Right ventricle myocardium superior (tissue), 1 donor: ENCODE data around the gene TNFAIP8L2. TPM values are rescaled to one million over a fixed set of nuclear protein-coding genes. Genes with fewer than 3 reads are reported as not detected.
A peak's percentile ranks its signal among the peaks of the same experiment; 100 is the strongest.

Experiments used
- ATAC-seq: fragments of 200-7000 bp; cut with Tn5 transposase; one replicate; pipeline ENCODE4 v1.9.1; 2020; ENCODE audit warnings: mild to moderate bottlenecking; ENCODE audit not compliant: poor library complexity
- DNase-seq: peaks from one replicate; pipeline ENCODE4 v3.0.0-alpha.2; 2020
- intact Hi-C: fragments of 100-400 bp; cut with DNase I; formaldehyde crosslinking; loops from one replicate; pipeline ENCODE4 v1.11.2; 2022
- total RNA-seq: library from RNA; stranded (reverse); fragmentation: NEBNext Ultra II Directional; extraction: Animal tissue kit (Norgen Biotek cat#: 25700); gene quantifications from one replicate; pipeline ENCODE4 v1.2.1, GENCODE V29; 2021
- donor health status: DM: no; HTN: yes; CAD: no; lungs with severe emphysema.

TNFAIP8L2 gene
- total RNA-seq, 1 donor from 2014 or later: 1.5 TPM

- intact Hi-C loops: no loop called here
- ATAC-seq: no peak
- no peak for DNase-seq
Observed at GRCh38 chr1:151144474-151145303, 11.8 kb upstream of the TNFAIP8L2 start.

- peak; percentile 58 for DNase-seq
- intact Hi-C loops: no loop called here
- ATAC-seq: peak; percentile 18
Observed at GRCh38 chr1:151145304-151146071, 11.0 kb upstream of the TNFAIP8L2 start.

- peak; percentile 4 for ATAC-seq
- intact Hi-C loops: no loop called here
- no peak for DNase-seq
Observed at GRCh38 chr1:151146072-151146411, 10.4 kb upstream of the TNFAIP8L2 start.

- intact Hi-C loops: no loop called here
- ATAC-seq (peak; percentile 97), DNase-seq (peak; percentile 98)
Observed at GRCh38 chr1:151146412-151147131, 9.9 kb upstream of the TNFAIP8L2 start, which contains the start of gene SEMA6C. SEMA6C (minus strand) TSS chr1:151146631; CDS start chr1:151142621, 4,010 bp downstream.

GRCh38 chr1:151147132-151147503, 9.3 kb upstream of the TNFAIP8L2 start:
- intact Hi-C loops: no loop called here
- ATAC-seq: no peak
- DNase-seq: no peak

- no peak for ATAC-seq
- intact Hi-C loops: no loop called here
Observed at GRCh38 chr1:151147665-151148064, 8.8 kb upstream of the TNFAIP8L2 start.

GRCh38 chr1:151157067-151157531, 650 bp downstream of the TNFAIP8L2 start:
- intact Hi-C loops: loop anchor here (2.0 kb wide), 1 partner anchor 56 kb away; no protein-coding TSS in a partner anchor
- peak; percentile 50 for ATAC-seq
- no peak for DNase-seq

More at GRCh38 chr1:151147665-151148064, 8.8 kb upstream of the TNFAIP8L2 start:
- DNase-seq: no peak

GRCh38 chr1:151158326-151158725, 1.9 kb downstream of the TNFAIP8L2 start:
- DNase-seq (no peak), ATAC-seq (no peak)

GRCh38 chr1:151158751-151159251, 2.4 kb downstream of the TNFAIP8L2 start:
- ATAC-seq (no peak), DNase-seq (no peak)
- intact Hi-C loops: no loop called here

More at GRCh38 chr1:151158326-151158725, 1.9 kb downstream of the TNFAIP8L2 start:
- intact Hi-C loops: no loop called here

GRCh38 chr1:151159373-151159772, 2.9 kb downstream of the TNFAIP8L2 start:
- DNase-seq: no peak
- intact Hi-C loops: no loop called here
- peak; percentile 5 for ATAC-seq

GRCh38 chr1:151164732-151165280, 8.4 kb downstream of the TNFAIP8L2 start:
- DNase-seq: no peak
- intact Hi-C loops: no loop called here
- peak; percentile 19 for ATAC-seq

GRCh38 chr1:151165281-151165737, 8.9 kb downstream of the TNFAIP8L2 start:
- peak; percentile 72 for ATAC-seq
- peak; percentile 65 for DNase-seq
- intact Hi-C loops: no loop called here

- ATAC-seq (peak; percentile 95), DNase-seq (peak; percentile 97)
- intact Hi-C loops: no loop called here
Observed at GRCh38 chr1:151165738-151166504, 9.5 kb downstream of the TNFAIP8L2 start, which contains the start of the genes LYSMD1 and SCNM1. LYSMD1 (minus strand) TSS chr1:151165902; CDS start chr1:151165258, 644 bp downstream. SCNM1 (plus strand) TSS chr1:151166144; CDS start chr1:151166153, 9 bp downstream.

- ATAC-seq (no peak), DNase-seq (no peak)
- intact Hi-C loops: no loop called here
Observed at GRCh38 chr1:151166505-151166956, 10.1 kb downstream of the TNFAIP8L2 start.

- ATAC-seq: no peak
- DNase-seq: no peak
- intact Hi-C loops: no loop called here
Observed at GRCh38 chr1:151167116-151167515, 10.7 kb downstream of the TNFAIP8L2 start.

- DNase-seq (no peak), ATAC-seq (no peak)
- intact Hi-C loops: no loop called here
Observed at GRCh38 chr1:151171190-151171589, 14.7 kb downstream of the TNFAIP8L2 start.

- peak; percentile 66 for DNase-seq
- intact Hi-C loops: no loop called here
- ATAC-seq: peak; percentile 75
Observed at GRCh38 chr1:151175041-151175741, 18.7 kb downstream of the TNFAIP8L2 start.
